ENCODE data around the gene SLC17A9. TPM values are rescaled to one million over a fixed set of nuclear protein-coding genes. Genes with fewer than 3 reads are reported as not detected.

SLC17A9 gene
- total and polyA plus RNA-seq, 2 of the 8 experiments (the other 6 are each of a cell fraction or from before 2014, with no cell fraction given), result 23.5 to 35.2 TPM

- Histone ChIP-seq H3K4me1 (replicated peaks in 1 of 4; ENCODE audit: control insufficient read depth in 3 of 4, insufficient read depth in 4 of 4, low read length in 3 of 4) (peaks cover 0 to 4% (median 2%) of the 10 kb centered on the region in 4 experiments; a peak in 5 of 7 replicates), H3K27me3 (replicated peaks in 1 of 4; ENCODE audit: control insufficient read depth in 3 of 4, extremely low read depth in 1 of 4, insufficient read depth in 3 of 4, low read length in 3 of 4) (peaks cover 2 to 8% (median 5%) of the 10 kb centered on the region in 4 experiments), H3K23ac (ENCODE audit: insufficient read length) (no peak overlapping the region), H2BK12ac (ENCODE audit: low read depth, low read length) (no peak overlapping the region), H3K79me2 (ENCODE audit: control insufficient read depth in 1 of 2, insufficient read depth in 2 of 2, low read length in 2 of 2) (no peaks in the 10 kb centered on the region), H3K4me3 (ENCODE audit: extremely low read depth in 1 of 4, insufficient read depth in 2 of 4, low read depth in 3 of 4, low read length in 4 of 4) (no peak overlapping the region), H3K14ac (ENCODE audit: insufficient read length) (no peak overlapping the region), H4K8ac (ENCODE audit: extremely low read depth, insufficient read depth, low read length) (no peak overlapping the region), H3K9me3 (ENCODE audit: insufficient read depth in 2 of 2, low read depth in 1 of 2, low read length in 1 of 2) (no peaks in the 10 kb centered on the region), H3K27ac (ENCODE audit: low read depth, low read length) (no peak overlapping the region), H3K23me2 (ENCODE audit: low read depth, low read length) (peaks cover 9% of the 10 kb centered on the region; the same call in 1 of the 2 replicates), H3K4ac (replicated peaks; ENCODE audit: insufficient read length, low read depth, low read length) (no peak overlapping the region), H2BK15ac (ENCODE audit: low read length) (no peak overlapping the region), H3K56ac (replicated peaks; ENCODE audit: insufficient read length, low read depth, low read length) (no peak overlapping the region), H3K4me2 (ENCODE audit: insufficient read depth in 1 of 2, low read depth in 2 of 2, low read length in 2 of 2) (no peak overlapping the region), H3K18ac (ENCODE audit: extremely low read depth, low read length) (no peak overlapping the region), H2BK20ac (ENCODE audit: low read length) (no peak overlapping the region), H3K9ac (replicated peaks in 1 of 4; ENCODE audit: extremely low read depth in 1 of 4, low read depth in 3 of 4, low read length in 3 of 4) (no peak overlapping the region), H4K5ac (ENCODE audit: insufficient read length, low read depth, low read length) (no peak overlapping the region), H4K91ac (replicated peaks; ENCODE audit: insufficient read length, low read length) (no peak overlapping the region), H2BK120ac (replicated peaks; ENCODE audit: low read depth, low read length) (no peak overlapping the region), H2AFZ (ENCODE audit: low read length) (no peak overlapping the region), H3K79me1 (ENCODE audit: low read depth, low read length) (no peaks in the 10 kb centered on the region), H2BK5ac (ENCODE audit: low read depth, low read length) (no peak overlapping the region), H3K36me3 (ENCODE audit: control insufficient read depth in 2 of 4, insufficient read depth in 4 of 4, low read length in 3 of 4) (peaks cover 0 to 7% (median 0%) of the 10 kb centered on the region in 4 experiments; a peak in 3 of 8 replicates), H4K20me1 (replicated peaks in 1 of 2; ENCODE audit: control insufficient read depth in 1 of 2, insufficient read depth in 2 of 2, low read length in 2 of 2) (peaks cover 0 to 12% of the 10 kb centered on the region in 2 experiments), H2AK5ac (ENCODE audit: low read depth, low read length) (no peak overlapping the region)
- ChIA-PET POLR2A (ENCODE audit: partially characterized antibody) (interaction anchor here (1.3 to 1.4 kb wide), 3 partner anchors 23 to 92 kb away, joined by 3 read pairs; partner anchors contain the start of gene GID8), CTCF (ENCODE audit: partially characterized antibody) (interaction anchor here (0.6 to 8.1 kb wide), 5 partner anchors 13 to 438 kb away, joined by 3 to 53 read pairs (median 4); partner anchors contain the start of gene BHLHE23)
- TF ChIP-seq GABPA (IDR thresholded peaks at IDR 0.05; ENCODE audit: borderline replicate concordance, insufficient read depth, low read length) (no peak), MAFK (IDR thresholded peaks at IDR 0.05; ENCODE audit: low read depth, low read length) (no peak), ZNF274 (IDR thresholded peaks at IDR 0.05; ENCODE audit: borderline replicate concordance, extremely low read depth, low read length) (no peak), TBP (IDR thresholded peaks at IDR 0.05; ENCODE audit: low read depth, low read length) (no peak)
- TF ChIP-seq, protein P1, sequence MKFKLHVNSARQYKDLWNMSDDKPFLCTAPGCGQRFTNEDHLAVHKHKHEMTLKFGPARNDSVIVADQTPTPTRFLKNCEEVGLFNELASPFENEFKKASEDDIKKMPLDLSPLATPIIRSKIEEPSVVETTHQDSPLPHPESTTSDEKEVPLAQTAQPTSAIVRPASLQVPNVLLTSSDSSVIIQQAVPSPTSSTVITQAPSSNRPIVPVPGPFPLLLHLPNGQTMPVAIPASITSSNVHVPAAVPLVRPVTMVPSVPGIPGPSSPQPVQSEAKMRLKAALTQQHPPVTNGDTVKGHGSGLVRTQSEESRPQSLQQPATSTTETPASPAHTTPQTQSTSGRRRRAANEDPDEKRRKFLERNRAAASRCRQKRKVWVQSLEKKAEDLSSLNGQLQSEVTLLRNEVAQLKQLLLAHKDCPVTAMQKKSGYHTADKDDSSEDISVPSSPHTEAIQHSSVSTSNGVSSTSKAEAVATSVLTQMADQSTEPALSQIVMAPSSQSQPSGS (IDR thresholded peaks at IDR 0.05; ENCODE audit: low read length), result no peak
- FAIRE-seq, result no peak
- WGBS, 2 experiments (ENCODE audit: extremely low coverage in 1 of 2, insufficient coverage in 1 of 2, insufficient read length in 1 of 2, insufficient replicate concordance in 2 of 2, low coverage in 1 of 2, low lambda C conversion rate in 2 of 2, missing lambda C conversion rate in 1 of 2), result 91% methylated on average over 21 of the region's 27 CpGs; no CpG with 5 or more reads in 1 of the 2 experiments
- DNase-seq (ENCODE audit: low read depth in 1 of 2, low spot score in 2 of 2), result no peak
Measured at GRCh38 chr20:62967628-62968351, 15.3 kb downstream of the SLC17A9 start.

Measured in H1 (cell line).